Measurements from ENCODE around the gene CFHR2.
A peak's percentile ranks its signal among the peaks of the same experiment; 100 is the strongest.
"Not testable (repeated sequence)": the region's sequence is repeated elsewhere in the genome, so short reads cannot be mapped to it uniquely, and the experiment has no call there.

CFHR2 gene

GRCh38 chr1:196943568-196943967 lies at the start of gene CFHR2:
Gene CFHR2, plus strand, starts transcription at chr1:196943738. Its CDS starts 143 bp downstream, at chr1:196943881.
- DNase-seq = not testable (repeated sequence)

GRCh38 chr1:196896355-196896754 lies 47.2 kb upstream of the CFHR2 start:
- DNase-seq = no peak

GRCh38 chr1:196897158-196897828 lies 46.2 kb upstream of the CFHR2 start:
- DNase-seq = no peak

- no peak for DNase-seq
Observed at GRCh38 chr1:196902344-196902743, 41.2 kb upstream of the CFHR2 start.

GRCh38 chr1:196910215-196910614 lies 33.3 kb upstream of the CFHR2 start:
- DNase-seq = no peak

GRCh38 chr1:196912283-196912682 lies 31.3 kb upstream of the CFHR2 start:
- not testable (repeated sequence) for DNase-seq

GRCh38 chr1:196926839-196927238 lies 16.7 kb upstream of the CFHR2 start:
- not testable (repeated sequence) for DNase-seq

- DNase-seq = not testable (repeated sequence)
Observed at GRCh38 chr1:196932853-196933252, 10.7 kb upstream of the CFHR2 start.

- peak; percentile 13 for DNase-seq
Observed at GRCh38 chr1:196933531-196934189, 9.9 kb upstream of the CFHR2 start.

- DNase-seq = not testable (repeated sequence)
Observed at GRCh38 chr1:196941474-196941873, 2.1 kb upstream of the CFHR2 start.

- DNase-seq = no peak
Observed at GRCh38 chr1:196951711-196952394, 8.3 kb downstream of the CFHR2 start.

- no peak for DNase-seq
Observed at GRCh38 chr1:196954778-196955177, 11.2 kb downstream of the CFHR2 start.

- no peak for DNase-seq
Observed at GRCh38 chr1:196955926-196956325, 12.4 kb downstream of the CFHR2 start.

GRCh38 chr1:196960854-196961253 lies 17.3 kb downstream of the CFHR2 start:
- no peak for DNase-seq

GRCh38 chr1:196970182-196970581 lies 26.6 kb downstream of the CFHR2 start:
- no peak for DNase-seq

- DNase-seq = no peak
Observed at GRCh38 chr1:196976278-196976677, 32.7 kb downstream of the CFHR2 start.

- DNase-seq = no peak
Observed at GRCh38 chr1:196977278-196977677, 33.7 kb downstream of the CFHR2 start, which contains the start of gene CFHR5. Gene CFHR5, plus strand, starts transcription at chr1:196977556. Its CDS starts 109 bp downstream, at chr1:196977665.

GRCh38 chr1:196980859-196981258 lies 37.3 kb downstream of the CFHR2 start:
- DNase-seq = no peak

- not testable (repeated sequence) for DNase-seq
Observed at GRCh38 chr1:196982247-196982646, 38.7 kb downstream of the CFHR2 start.

GRCh38 chr1:196991919-196992651 lies 48.5 kb downstream of the CFHR2 start:
- not testable (repeated sequence) for DNase-seq

- DNase-seq = no peak
Observed at GRCh38 chr1:196993916-196994315, 50.4 kb downstream of the CFHR2 start.

GRCh38 chr1:196997423-196997822 lies 53.9 kb downstream of the CFHR2 start:
- no peak for DNase-seq

- DNase-seq = no peak
Observed at GRCh38 chr1:197001828-197002227, 58.3 kb downstream of the CFHR2 start.
